Psoas muscle (tissue), 8 donors: ENCODE measurements around the gene TGFB3. TPM values are rescaled to one million over a fixed set of nuclear protein-coding genes. Genes with fewer than 3 reads are reported as not detected.

Source experiments
- ATAC-seq, 4 donors: fragments of 200-7000 bp; cut with Tn5 transposase; one replicate each; pipeline ENCODE4 v1.9.1; 2020; ENCODE audit warnings: moderate library complexity in 3 of 4, mild to moderate bottlenecking in 2 of 4
- DNase-seq, 2 donors: peaks; one replicate each; pipeline ENCODE4 v3.0.0-alpha.2; 2020
- H3K27ac ChIP-seq: fragments of 200-600 bp; one replicate; pipeline ENCODE4 v1.8.0; 2022
- H3K27me3 ChIP-seq, 3 donors: fragments of 200-600 bp in 1 of 3; one replicate each; pipeline versions ENCODE4 v1.6.1 to v1.8.0; 2013 to 2022; ENCODE audit warnings: low read length in 2 of 3, mild to moderate bottlenecking in 2 of 3, moderate library complexity in 1 of 3; ENCODE audit not compliant: insufficient read depth in 3 of 3
- H3K36me3 ChIP-seq, 2 donors: fragments of 200-600 bp in 1 of 2; one replicate each; pipeline versions ENCODE4 v1.6.1 to v1.8.0; 2013 to 2022; ENCODE audit warnings: low read depth in 1 of 2, mild to moderate bottlenecking in 1 of 2, moderate library complexity in 1 of 2; ENCODE audit not compliant: insufficient read depth in 1 of 2
- H3K4me1 ChIP-seq: fragments of 200-600 bp; one replicate; pipeline ENCODE4 v1.8.0; 2022
- H3K4me3 ChIP-seq: fragments of 200-600 bp; one replicate; pipeline ENCODE4 v1.8.0; 2022; ENCODE audit warnings: mild to moderate bottlenecking
- H3K9me3 ChIP-seq: fragments of 200-600 bp; one replicate; pipeline ENCODE4 v1.8.0; 2022
- CTCF ChIP-seq: fragments of 200-600 bp; IDR thresholded peaks from one replicate; pipeline ENCODE4 v1.8.0; 2022; ENCODE audit warnings: antibody characterized with exemption
- WGBS, 3 donors: extraction: QIAGEN DNeasy Blood & Tissue Kit; methylation state at CpG; one replicate each; pipeline versions ENCODE4 v1.1.6 to v1.1.7; 2013; 5-methylcytosine and 5-hydroxymethylcytosine counted together
- intact Hi-C, 2 donors: fragments of 100-400 bp; cut with DNase I; formaldehyde crosslinking; loops; one replicate each; pipeline versions ENCODE4 v1.11.0 to v1.14.2; 2022
- polyA plus RNA-seq, 3 donors: library from polyadenylated mRNA; stranded (reverse); fragments of 200-250 nt; gene quantifications; one replicate each; pipeline ENCODE4 v1.2.3, GENCODE V29; 2013
- total RNA-seq, 4 donors: library from RNA; stranded (reverse); fragmentation: NEBNext Ultra II Directional in 2 of 4; extraction: Animal tissue kit (Norgen Biotek cat#: 25700) in 2 of 4; gene quantifications; one replicate each; pipeline versions ENCODE4 v1.2.1 to v1.2.4, GENCODE V29; 2021 to 2023
- donor health status: healthy with polysubstance abuse.
- donor health status: DM: no; HTN: no; CAD: no; lungs with moderate emphysema.
- donor health status: Bipolar disorder and iron deficiency.
- donor health status: healthy.
- donor health status: DM: yes; HTN: yes; CAD: no.
- donor health status: DM: no; HTN: no; CAD: no.
- donor health status: DM: no; HTN: no; CAD: no.
- donor health status: DM: yes; HTN: yes; CAD: no.

The TGFB3 gene
- total and polyA plus RNA-seq, 7 donors = 9.0 to 196 (median 62.7) TPM

- no peak for TF ChIP-seq CTCF
- ATAC-seq = no peak
- Histone ChIP-seq H3K9me3 (no peaks in the 10 kb centered on the region), H3K27me3 (no peaks in the 10 kb centered on the region), H3K36me3 (peaks cover 0 to 90% of the 10 kb centered on the region in 2 donors), H3K4me1 (no peaks in the 10 kb centered on the region), H3K4me3 (no peak overlapping the region), H3K27ac (no peak overlapping the region)
- no peak for DNase-seq
- 63 to 77% (median 69%) methylated on average over 3 of the region's 3 CpGs for WGBS, 3 donors
- intact Hi-C loops = no loop called here
Measured at GRCh38 chr14:75961662-75962061, 20.1 kb downstream of the TGFB3 start.

DNA sequence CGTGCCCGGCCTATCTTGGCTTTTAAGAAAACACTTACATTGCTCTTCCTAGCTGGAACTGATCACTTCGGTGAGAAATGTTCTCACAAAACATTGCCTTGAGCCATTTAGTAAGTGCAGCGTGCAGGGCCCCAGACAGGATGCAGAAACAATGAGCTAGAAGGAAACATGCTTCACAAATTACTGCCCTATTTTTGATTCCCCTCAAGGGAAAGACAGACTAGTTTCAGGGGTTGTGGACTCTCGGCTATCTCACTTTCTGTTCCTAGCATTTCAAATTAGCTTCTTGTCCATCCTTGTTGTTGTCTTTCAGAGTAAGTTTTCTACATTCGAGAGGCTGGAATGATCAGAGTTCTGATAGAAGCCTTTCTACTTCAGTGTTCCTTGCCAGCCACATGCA, 21.6 kb downstream of the TGFB3 start:
- H3K9me3 ChIP-seq = no peaks in the 10 kb centered on the region
- H3K27ac ChIP-seq = no peak overlapping the region
- ATAC-seq (no peak), DNase-seq (no peak)
- WGBS, 3 donors = 41 to 60% (median 53%) methylated on average over 6 of the region's 6 CpGs
- H3K27me3 ChIP-seq = no peaks in the 10 kb centered on the region
- no peak for TF ChIP-seq CTCF
- H3K4me1 ChIP-seq = no peaks in the 10 kb centered on the region
- no peak overlapping the region for H3K4me3 ChIP-seq
- intact Hi-C loops = no loop called here
- peaks cover 0 to 76% of the 10 kb centered on the region in 2 donors for H3K36me3 ChIP-seq

- DNase-seq = no peak
Measured at GRCh38 chr14:75959031-75959430, 22.8 kb downstream of the TGFB3 start.

GRCh38 chr14:75952489-75952888, 29.3 kb downstream of the TGFB3 start:
- H3K4me3 ChIP-seq = no peak overlapping the region
- no peaks in the 10 kb centered on the region for H3K27me3 ChIP-seq
- ATAC-seq = no peak
- H3K36me3 ChIP-seq = no peaks in the 10 kb centered on the region
- H3K4me1 ChIP-seq = no peaks in the 10 kb centered on the region
- intact Hi-C loops = no loop called here
- DNase-seq = no peak
- 95 to 96% (median 95%) methylated on average over 3 of the region's 3 CpGs for WGBS, 3 donors
- H3K27ac ChIP-seq = no peak overlapping the region
- H3K9me3 ChIP-seq = no peaks in the 10 kb centered on the region
- TF ChIP-seq CTCF = no peak

More at GRCh38 chr14:75959031-75959430, 22.8 kb downstream of the TGFB3 start:
- intact Hi-C loops = no loop called here
- no peak for ATAC-seq
- peaks cover 0 to 64% of the 10 kb centered on the region in 2 donors for H3K36me3 ChIP-seq
- no peaks in the 10 kb centered on the region for H3K27me3 ChIP-seq
- no peaks in the 10 kb centered on the region for H3K4me1 ChIP-seq
- no peak overlapping the region for H3K27ac ChIP-seq
- no peaks in the 10 kb centered on the region for H3K9me3 ChIP-seq
- TF ChIP-seq CTCF = no peak
- 95 to 97% (median 96%) methylated on average over 9 of the region's 9 CpGs for WGBS, 3 donors
- H3K4me3 ChIP-seq = no peak overlapping the region

- DNase-seq (no peak), ATAC-seq (no peak)
- 88 to 91% (median 89%) methylated on average over 5 of the region's 5 CpGs for WGBS, 3 donors
- Histone ChIP-seq H3K27ac (no peak overlapping the region), H3K27me3 (no peaks in the 10 kb centered on the region), H3K9me3 (no peaks in the 10 kb centered on the region), H3K36me3 (no peaks in the 10 kb centered on the region), H3K4me1 (peaks cover 5% of the 10 kb centered on the region), H3K4me3 (no peak overlapping the region)
- TF ChIP-seq CTCF = no peak
- intact Hi-C loops = no loop called here
Measured at GRCh38 chr14:75946785-75947184, 35.0 kb downstream of the TGFB3 start.
